GM06990 (cell line): ENCODE data around the gene PTGIS.
"Not testable (repeated sequence)": the region's sequence is repeated elsewhere in the genome, so short reads cannot be mapped to it uniquely, and the experiment has no call there.

Experiments
- DNase-seq: peaks from one replicate; pipeline ENCODE4 v3.0.0-alpha.2; 2011; ENCODE audit not compliant: insufficient read length; ENCODE audit errors: extremely low read depth
- H3K27me3 ChIP-seq: replicated peaks from 2 replicates; pipeline ENCODE4 v1.6.0; 2011; ENCODE audit warnings: low read length; ENCODE audit not compliant: control insufficient read depth, insufficient read depth
- H3K36me3 ChIP-seq: 2 replicates; pipeline ENCODE4 v1.5.1; 2011; ENCODE audit warnings: low read length; ENCODE audit not compliant: control insufficient read depth, insufficient read depth
- H3K4me3 ChIP-seq: replicated peaks from 2 replicates; pipeline ENCODE4 v1.5.1; 2011; ENCODE audit warnings: low read depth, mild to moderate bottlenecking, control low read depth, low read length
- CTCF ChIP-seq: IDR thresholded peaks from 2 replicates; pipeline ENCODE4 v1.5.1; 2011; ENCODE audit warnings: low read length, control low read depth, mild to moderate bottlenecking, inconsistent platforms; ENCODE audit not compliant: insufficient read depth, poor library complexity, severe bottlenecking

The PTGIS gene

GRCh38 chr20:49612127-49612738 lies 44.3 kb upstream of the PTGIS start:
- no peak overlapping the region for H3K4me3 ChIP-seq
- H3K27me3 ChIP-seq: no peaks in the 10 kb centered on the region
- H3K36me3 ChIP-seq: no peaks in the 10 kb centered on the region
- no peak for DNase-seq
- no peak for TF ChIP-seq CTCF

GRCh38 chr20:49611539-49612126 lies 43.7 kb upstream of the PTGIS start:
- not testable (repeated sequence) for H3K36me3 ChIP-seq, H3K27me3 ChIP-seq, DNase-seq
- peak overlapping the region; percentile 37 for H3K4me3 ChIP-seq

DNA sequence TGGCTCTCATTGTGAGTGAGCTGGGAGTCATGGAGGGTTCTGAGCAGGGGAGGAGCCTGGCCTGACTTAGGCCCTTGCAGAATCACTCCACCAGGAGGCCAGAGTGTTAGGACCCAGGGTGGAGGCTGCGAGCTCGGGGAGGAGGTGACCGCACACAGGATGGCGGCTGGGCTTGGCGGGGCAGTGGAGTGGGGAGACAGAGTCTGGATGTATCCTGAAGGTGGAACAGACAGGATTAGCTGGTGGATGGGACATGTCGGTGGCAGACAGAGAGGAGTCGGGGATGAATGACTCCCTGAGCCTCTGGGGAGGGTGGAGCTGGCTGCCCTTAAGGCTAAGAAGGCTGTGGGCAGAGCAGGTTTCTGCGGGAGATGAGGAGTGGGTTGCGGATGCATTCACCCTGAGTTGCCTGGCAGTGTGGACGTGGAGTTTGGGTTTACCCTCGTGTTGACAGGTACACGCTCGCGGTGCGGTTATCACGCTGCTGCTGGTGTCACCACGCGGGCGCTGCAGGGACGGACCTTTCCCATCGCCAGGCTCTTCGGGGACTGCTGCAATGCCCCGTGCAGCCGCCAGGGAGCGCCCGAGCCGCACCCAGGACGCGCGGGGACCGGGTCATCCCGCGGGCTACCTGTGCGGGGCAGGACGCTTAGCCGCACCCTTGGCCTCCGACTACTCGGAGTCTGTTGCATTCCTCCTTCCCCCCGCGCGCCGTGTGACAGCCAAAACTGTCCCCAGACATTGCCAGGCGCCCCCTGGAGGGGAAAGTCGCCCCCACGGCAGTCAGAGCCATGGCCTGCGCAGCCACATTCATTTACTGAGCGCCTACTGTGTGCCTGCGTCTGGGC lies 43.0 kb upstream of the PTGIS start:
- TF ChIP-seq CTCF: peak; percentile 99
- peak overlapping the region; percentile 42 for H3K4me3 ChIP-seq
- no peaks in the 10 kb centered on the region for H3K36me3 ChIP-seq
- H3K27me3 ChIP-seq: no peaks in the 10 kb centered on the region; the same call in 1 of the 2 replicates
- peak; percentile 86 for DNase-seq

DNA sequence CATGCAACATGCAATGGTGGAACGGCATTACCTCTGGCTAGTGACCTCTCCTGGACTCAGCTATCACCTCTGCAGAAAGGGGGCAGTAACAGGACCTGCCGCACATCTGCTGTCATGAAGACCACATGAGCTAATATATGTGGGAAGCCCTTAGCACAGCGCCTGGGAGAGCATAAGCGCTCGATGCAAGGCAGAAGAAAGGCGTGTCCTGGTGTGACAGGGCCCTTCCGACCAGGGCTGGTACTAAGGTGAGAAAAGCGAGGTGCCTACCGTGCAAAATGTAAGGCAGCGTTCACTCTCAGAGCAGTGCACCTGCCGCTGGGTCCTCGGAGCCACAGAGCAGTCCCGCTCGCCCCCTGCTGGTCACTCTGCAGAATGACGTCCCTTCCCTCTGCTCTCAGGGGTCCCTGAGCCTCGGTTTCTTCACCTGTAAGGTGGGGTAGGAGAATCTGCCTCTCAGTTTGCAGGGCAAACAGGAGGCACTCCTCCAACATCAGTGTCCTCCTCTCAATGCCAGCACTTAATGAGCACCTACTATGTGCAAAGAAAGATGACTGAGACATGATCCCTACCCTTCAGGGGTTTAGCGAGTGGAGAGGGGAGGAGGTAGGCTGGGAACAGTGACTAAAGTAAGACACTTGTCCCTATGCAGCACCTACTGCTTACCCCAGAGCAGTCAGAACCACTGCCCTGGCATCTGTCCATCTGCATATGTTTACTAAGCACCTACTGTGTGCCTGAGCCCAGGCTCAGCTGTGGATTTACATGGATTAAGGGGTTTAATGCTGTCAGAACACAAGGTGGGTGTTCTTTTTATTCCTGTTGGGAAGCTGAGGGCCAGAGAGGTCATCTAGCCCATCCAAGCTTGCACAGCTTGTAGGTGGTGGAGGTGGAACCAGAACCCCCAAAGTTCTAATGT lies 41.1 kb upstream of the PTGIS start:
- DNase-seq: peak; percentile 69
- H3K27me3 ChIP-seq: no peaks in the 10 kb centered on the region; the same call in 1 of the 2 replicates
- no peaks in the 10 kb centered on the region for H3K36me3 ChIP-seq
- no peak overlapping the region for H3K4me3 ChIP-seq
- peak; percentile 95 for TF ChIP-seq CTCF

- Histone ChIP-seq H3K27me3 (no peaks in the 10 kb centered on the region; the same call in 1 of the 2 replicates), H3K4me3 (no peak overlapping the region), H3K36me3 (no peaks in the 10 kb centered on the region)
- TF ChIP-seq CTCF: no peak
- no peak for DNase-seq
Observed at GRCh38 chr20:49607568-49607967, 39.6 kb upstream of the PTGIS start.
